Body of pancreas (tissue), 4 donors: ENCODE results near the gene FCRL3.

Experiments
- POLR2A ChIP-seq, 3 donors: fragments of 450-650 bp; IDR thresholded peaks; one replicate each; pipeline ENCODE4 v1.6.1; 2016; ENCODE audit warnings: antibody characterized with exemption in 3 of 3, mild to moderate bottlenecking in 2 of 3
- TF ChIP-seq, protein P1 (sequence below), 7 experiments: fragments of 450-650 bp in 4 of 7; fragments of 200-600 bp in 3 of 7; sonication (generic) in 3 of 7; IDR thresholded peaks; one replicate each; pipeline ENCODE4 v1.5.1; 2016 to 2019; ENCODE audit warnings: antibody characterized with exemption in 7 of 7

DNA sequence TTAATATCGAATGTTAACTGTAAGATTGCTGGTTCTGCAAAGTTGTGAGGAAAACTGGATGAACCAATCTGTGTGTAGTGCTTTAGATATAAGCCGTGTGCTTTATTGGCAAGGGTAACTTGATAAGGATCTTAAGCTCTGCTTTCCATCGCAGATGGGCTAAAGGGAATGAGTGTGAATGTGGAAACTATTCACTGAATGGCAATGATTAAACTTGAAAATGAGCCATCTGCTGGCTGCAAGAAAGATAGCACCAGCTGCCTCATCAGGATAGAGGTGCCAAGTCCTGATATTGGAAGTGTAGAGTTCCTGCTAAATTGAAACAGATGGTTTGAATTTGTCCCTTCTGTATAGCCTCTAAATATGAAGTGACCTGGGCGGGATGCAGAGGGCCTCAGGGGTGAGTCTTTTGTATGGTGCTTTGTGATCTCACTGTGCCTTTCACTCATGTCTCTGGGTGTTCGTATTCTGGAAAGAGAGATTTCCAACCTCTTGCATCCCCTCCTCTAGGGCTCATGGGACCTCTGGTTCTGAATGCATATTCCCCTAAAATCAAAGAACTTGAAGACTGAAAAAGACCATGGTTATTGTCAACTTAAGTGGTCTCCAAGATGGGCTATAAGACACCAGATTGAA is 9.2 kb downstream of the FCRL3 start:
- TF ChIP-seq, protein P1, sequence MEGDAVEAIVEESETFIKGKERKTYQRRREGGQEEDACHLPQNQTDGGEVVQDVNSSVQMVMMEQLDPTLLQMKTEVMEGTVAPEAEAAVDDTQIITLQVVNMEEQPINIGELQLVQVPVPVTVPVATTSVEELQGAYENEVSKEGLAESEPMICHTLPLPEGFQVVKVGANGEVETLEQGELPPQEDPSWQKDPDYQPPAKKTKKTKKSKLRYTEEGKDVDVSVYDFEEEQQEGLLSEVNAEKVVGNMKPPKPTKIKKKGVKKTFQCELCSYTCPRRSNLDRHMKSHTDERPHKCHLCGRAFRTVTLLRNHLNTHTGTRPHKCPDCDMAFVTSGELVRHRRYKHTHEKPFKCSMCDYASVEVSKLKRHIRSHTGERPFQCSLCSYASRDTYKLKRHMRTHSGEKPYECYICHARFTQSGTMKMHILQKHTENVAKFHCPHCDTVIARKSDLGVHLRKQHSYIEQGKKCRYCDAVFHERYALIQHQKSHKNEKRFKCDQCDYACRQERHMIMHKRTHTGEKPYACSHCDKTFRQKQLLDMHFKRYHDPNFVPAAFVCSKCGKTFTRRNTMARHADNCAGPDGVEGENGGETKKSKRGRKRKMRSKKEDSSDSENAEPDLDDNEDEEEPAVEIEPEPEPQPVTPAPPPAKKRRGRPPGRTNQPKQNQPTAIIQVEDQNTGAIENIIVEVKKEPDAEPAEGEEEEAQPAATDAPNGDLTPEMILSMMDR (IDR thresholded peaks at IDR 0.05): peak; percentile 22 to 59 (median 54)
- no peak for TF ChIP-seq POLR2A (IDR thresholded peaks at IDR 0.05)
